Stimulated activated CD4-positive, alpha-beta T cell treated with anti-CD3 and anti-CD28 coated beads, Interleukin-2, amount 100 ng/mL, for 24 hours (primary cell): Measurements from ENCODE around the gene POP4.
"Not testable (repeated sequence)": the region's sequence is repeated elsewhere in the genome, so short reads cannot be mapped to it uniquely, and the experiment has no call there.

Experiments
- DNase-seq, 2 donors: peaks; one replicate each; pipeline ENCODE4 v3.0.0-alpha.2; 2020

The POP4 gene

DNA sequence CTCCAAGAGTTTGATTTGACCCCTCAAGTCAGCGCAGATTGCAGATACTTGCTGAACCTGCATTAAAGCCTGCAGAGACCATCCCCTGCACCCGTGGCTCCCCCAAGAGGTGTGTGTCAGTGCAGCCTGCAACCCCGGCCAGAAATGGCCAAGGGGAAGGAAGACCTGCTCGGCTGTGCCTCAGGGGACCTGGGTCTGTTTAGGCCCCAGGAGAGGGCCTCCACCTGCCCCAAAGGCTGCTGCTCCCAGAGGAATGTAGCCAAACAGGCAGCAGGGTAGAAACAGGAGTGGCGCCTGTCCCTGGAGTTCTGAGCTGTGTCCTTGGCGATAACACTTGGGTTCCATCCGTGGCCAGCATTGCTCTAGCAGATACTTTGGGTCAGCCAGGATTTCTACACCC is 8.0 kb downstream of the POP4 start:
- DNase-seq, result no peak

DNA sequence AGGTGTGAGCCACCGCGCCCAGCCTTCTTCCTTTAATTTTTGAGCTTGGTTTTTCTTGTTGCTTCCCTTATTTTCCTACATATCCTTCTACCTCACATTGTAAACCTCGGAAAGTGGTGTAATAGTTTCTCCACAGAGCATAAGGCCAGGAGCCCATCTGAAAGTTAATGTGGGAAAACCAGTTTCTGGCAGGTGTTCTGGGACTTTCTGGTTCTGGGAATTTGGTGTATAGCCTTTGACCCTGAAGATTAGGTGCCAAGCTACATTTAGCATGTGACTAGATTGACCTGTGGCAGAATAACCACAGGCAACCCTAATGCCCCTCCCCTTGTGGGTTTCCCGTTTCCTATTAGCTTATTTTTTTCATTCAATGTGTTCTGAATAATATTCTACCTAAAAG is 8.7 kb downstream of the POP4 start:
- DNase-seq, result no peak

DNA sequence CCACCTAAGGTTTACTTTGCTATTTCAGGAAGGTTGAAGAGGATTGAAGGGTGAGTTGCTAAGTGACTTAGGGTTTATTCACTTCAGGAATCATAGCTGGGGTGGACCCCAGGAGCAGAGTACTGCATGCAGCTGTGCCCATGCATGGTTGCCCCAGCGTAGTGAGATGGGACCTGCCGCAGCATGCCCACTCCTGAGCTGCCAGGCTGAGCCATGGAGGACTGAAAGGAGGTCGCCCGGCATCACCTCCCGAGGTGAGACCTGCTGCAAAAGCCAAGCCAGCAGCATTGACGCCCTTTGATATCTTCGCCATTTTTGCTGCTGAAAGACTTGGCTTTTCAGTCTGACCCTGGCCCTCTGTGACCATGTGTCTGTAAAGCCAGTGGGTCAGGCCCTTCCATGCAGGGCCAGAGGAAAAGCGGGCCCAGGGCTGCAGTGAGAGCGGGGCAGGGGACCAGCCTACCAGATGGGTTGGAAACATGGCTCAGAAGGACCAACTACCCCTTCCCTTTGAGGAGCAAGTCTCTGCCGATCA is 9.9 kb downstream of the POP4 start:
- no peak for DNase-seq

DNA sequence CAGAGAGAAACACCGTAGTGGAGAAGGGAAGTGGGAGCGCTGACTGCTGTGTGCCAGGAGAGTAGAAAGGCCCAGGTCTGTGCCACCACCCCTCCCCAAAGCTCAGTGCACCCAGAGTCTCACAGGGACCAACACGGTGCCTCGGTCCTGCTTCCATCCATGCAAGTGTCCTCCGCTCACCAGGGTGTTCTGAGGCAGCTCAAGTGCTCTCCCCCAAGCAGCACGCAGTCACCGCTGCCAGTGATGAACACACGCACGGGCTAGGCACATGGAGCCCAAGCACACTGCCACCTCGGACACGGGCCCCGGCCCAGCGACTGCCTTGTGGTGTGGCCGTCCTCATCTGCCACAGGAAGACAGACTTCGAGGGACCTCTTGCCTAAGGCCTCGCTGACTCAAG is 10.5 kb downstream of the POP4 start:
- no peak for DNase-seq

DNA sequence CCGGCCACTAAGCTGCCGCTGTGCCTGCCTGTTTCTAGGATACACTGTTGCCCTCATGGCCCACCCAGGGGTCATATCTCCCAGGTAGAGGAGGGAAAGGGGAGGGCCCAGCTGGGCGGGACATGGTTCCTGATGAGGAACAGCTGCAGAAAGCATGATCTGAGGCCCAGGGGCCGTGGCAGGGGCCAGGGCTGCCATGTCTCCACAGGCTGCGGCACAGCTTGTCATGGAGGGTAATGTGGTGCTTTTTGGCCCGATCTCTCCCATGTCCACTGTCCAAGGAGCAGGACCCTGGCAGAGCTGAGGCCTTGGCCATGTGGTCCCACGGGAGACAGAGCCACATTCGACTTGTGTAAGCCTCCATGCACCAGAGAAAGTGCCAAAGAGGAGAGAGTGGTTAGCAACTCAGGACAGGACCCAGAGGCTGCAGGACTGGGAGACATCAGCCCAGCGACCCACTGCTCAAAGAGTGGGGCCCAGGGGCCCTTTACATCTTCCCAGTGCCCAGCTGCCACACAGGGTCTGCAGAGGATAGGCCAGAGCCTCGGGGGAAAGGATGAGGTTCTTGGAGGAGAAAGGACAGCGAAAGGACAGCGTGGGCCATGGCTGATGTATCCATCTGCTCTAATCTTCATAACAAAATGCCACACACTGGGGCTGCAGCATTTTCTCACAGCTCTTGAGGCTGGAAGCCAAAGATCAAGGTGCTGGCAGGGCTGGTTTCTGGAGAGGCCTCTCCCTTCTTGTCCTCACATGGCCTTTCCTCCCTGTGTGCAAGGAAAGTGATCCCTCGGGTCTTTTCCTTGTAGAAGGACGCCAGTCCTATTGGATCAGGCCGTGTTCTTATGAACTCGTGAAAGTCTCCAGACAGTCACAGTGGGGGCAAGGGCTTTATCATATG is 11.5 kb downstream of the POP4 start:
- no peak for DNase-seq

DNA sequence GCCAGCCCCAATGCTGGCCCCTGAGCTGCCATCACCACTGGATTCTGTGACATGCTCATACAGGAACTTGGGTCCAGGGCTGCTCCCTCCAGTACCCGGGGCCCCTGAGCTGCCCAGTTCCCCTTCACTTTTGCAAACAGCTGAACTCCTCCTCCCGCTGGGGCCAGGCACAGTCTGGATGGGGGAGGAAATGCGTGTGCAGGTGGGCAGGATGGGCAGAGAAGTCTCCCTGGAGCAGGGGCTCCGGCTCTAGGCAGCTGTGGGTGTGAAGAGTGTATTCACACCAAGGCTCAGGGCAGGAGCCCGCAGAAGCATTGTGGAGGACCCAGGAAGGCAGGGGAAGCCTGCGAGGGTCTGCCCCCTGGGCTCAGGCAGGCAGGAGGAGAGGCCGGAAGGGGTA is 12.4 kb downstream of the POP4 start:
- DNase-seq, result no peak

DNA sequence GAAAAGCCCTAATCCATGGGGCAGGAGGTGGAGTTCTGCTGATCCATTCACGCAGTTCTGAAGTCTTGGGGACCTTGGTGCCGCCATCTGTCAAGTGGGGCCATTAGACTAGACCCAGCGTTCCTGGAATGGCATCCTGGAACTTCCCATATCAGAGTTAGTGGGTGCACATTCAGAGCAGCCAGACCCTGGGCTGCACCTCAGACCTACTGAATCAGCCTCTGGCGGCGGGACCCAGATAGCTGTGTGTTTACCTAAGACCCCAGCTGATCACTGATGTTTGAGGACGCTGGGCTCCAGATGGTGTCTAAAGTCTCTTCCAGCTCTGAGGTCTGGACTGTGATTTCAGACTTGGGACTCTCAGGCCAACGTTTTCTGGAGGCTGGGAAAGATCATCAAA is 12.8 kb downstream of the POP4 start:
- no peak for DNase-seq

DNA sequence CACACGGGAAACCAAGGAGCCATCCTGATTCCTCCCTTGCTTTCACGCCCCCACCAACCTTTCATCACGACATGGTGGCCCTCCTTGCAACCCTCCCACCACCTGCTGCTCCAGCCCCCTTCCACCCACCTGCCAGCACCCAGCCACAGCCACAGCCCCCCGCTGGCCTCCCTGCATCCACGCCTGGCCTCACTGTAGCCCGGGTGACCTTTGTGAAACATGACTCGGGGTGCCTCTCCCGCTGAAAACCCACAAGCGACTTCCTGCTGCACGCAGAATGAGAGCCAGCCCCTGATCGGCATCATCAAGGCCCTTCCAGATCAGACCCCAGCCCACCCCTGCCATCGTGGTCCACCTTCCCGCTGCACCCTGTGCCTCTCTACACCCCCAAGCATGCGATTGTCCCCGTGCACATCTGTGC is 14.9 kb downstream of the POP4 start:
- peak; percentile 53 to 65 for DNase-seq

DNA sequence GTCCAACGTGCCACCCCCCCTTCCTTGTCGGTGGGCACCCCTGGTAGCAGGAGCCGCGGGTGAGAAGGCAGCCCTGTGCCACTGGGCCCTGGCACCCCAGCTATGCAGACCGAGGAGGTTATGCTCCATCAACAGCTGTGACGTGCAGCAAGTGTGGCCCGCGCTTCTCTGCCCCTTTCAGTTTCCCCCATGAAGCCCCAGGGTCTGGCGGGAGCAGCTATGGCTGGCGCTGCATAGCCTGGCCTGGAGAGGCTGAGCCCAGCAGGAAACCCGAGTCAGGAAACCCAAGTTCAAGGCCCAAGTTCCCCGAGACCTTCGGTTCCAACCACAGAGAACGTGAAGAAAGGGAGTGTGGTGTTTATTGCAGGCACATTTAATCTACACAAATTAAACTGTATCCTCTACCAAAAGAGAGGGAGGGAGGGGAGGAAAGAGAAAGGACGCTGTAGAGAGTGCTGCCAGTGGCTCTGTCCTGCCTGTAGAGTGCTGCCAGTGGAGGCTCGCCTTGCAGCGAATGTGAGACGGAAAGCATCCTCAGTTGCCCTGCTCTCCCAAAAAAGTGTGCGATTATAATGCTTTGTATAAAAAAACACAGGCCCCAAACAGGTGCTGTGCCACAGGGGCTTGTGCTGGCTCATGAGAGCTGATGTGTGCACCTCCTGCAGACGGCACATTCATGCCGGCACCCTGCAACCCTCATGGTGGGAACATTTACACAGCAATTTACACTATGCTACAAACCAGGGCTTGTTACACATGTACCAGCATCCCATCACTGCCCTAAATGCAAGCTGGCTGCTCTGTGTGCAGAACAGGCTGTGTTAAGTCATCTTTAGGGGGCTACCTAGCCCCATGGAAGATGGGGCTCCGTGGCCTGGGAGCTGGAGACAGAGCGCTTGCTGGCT is 16.3 kb downstream of the POP4 start:
- DNase-seq, result peak in 1 of 2 donors; percentile 40

DNA sequence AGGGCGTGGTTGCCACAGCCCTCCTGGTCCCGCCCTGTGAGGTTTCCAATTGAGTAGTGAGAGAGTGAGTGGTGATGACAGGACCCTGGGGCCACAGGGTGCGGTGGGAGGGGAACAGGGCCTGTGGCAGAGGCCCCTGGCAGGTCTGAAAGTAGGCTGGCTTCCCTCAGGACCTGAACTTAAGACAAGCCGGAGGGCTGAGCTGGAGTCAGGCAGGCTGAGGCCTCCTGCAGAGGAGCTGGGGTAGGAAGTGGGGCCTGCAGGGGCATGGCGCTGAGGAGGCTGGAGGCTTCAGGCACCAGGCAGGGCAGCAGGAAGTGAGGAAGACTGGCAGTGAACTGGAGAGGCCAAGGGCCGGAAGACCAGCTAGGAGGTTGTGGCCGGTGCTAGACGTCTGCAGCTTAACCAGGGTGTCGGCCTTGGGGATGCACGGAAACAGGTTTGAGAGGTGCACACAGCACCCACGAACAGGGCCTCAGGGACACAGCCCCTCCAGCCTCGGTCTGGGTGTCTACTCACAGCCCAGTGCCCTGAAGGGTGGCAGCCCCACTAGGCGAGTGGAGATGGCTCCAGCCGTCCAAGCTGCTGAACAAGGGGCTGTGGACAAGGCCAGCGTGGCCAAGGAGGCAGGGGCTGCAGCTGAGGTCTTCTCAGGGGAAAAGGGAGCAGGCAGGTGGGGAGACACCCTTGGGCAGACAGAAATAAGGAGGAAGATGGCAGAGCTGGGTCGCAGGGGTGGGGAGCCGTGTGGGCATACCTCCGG is 17.8 kb downstream of the POP4 start:
- DNase-seq, result peak; percentile 70

DNA sequence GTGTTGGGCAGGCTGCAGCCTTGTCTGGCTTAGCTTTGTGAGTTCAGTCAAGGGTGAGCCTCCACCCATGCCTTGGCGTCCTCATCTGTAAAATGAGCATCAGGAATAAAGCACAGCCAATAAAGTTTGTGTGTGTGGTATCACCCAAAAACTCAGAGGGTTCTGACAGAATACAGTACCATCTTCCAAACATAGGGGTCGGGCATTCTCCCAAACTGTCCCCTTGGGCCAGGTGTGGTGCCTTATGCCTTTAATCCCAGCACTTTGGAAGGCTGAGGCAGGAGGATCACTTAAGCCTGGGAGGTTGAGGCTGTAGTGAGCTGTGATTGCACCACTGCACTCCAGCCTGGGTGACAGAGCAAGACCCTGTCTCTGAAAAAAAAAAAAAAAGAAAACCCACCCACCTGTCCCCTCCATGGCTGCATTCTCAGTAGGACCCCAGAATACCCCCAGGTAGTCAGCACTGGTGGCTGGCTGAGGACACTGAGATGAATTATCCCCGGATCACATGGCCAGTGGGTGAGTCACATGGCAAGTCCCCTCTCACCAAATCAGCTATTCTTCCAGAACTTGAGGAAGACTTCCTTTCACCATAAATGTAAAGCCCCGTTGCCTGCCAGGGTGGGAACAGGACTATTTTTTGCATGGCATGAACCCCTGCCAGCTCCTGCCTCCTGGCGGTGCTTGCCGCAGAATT is 18.6 kb downstream of the POP4 start:
- DNase-seq, result no peak

DNA sequence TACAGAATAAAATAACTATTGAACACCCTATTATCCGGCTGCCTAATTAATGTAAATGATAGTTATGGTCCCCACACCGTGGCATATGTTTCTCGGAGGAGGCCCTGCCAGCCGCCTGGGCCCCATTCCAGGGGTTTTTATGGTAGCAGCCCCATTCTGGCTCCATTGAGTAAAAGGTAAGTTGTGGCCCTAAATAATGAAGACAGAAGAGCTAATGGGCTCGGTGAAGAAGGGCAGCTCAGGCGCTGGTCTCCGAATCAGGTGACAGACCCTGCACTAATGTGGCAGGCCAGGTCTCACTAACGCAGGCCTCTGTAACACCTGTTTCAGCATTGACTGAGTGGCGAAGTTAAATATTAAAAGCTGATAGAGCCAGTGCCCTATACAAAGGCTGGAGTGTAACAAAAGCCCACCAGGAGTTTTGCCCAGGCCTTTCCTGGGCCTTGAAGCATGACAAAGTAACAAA is 19.1 kb downstream of the POP4 start:
- no peak for DNase-seq

DNA sequence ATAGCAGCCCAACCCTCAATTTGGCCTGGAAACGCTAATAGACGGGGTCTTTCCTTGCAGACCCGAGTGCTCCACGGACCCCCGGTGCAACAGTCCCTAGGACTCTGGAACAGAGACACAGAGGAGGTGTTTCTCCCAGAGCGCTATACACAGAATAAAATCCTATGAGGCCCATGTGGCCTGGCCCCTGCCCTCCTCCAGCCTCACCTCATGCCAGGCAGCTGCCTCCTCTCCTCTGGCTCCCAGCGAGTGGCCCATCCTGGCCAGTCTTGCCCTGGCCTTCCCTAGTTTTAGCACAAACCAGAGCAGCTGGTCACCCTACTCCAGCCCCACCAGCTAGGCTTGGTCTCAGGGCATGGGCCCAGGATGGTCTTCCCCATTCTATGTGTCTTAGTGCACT is 20.3 kb downstream of the POP4 start:
- no peak for DNase-seq

DNA sequence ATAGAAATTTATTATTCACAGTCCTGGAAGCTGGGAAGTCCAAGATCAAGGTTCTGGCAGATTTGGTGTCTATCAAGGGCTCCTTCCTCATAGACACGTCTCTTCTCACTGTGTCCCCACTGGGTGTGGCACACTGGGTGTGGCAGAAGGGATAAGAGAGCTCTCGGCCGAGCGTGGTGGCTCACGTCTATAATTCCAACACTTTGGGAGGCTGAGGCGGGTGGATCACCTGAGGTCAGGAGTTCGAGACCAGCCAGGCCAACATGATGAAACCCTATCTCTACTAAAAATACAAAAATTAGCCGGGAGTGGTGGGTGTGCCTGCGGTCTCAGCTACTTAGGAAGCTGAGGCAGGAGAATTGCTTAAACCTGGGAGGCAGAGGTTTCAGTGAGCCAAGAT is 20.7 kb downstream of the POP4 start:
- not testable (repeated sequence) for DNase-seq

DNA sequence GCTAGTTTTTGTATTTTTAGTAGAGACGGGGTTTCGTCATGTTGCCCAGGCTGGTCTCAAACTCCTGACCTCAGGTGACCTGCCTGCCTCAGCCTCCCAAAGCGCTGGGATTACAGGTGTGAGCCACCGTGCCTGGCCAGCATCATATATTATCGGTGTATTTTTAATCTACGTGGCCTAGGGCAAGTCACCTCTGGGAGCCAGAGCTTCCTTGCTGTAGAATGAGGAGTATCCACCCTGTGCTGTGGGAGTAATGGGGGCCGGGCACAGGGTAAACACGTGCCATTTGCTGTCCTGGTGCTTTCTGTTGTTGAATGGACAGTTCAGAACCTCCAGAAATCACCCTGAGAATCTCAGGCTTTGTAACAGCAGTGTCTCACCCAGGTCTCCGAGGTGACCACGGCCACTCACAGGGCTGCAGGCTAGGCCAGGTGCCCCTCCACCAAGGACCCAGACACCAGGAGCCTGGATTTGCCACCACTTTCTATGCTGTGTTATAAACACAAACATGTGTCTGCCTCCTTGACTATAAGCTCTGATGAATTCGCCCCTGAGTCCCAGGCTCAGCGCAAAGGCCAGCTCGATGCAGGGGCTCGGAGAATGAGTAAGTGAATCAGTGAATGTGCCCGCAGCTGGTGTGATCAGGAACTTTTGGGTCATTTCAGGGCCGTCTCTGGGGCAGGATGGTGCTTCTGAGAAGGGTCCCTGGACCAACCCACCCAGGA is 22.7 kb downstream of the POP4 start:
- DNase-seq, result no peak

DNA sequence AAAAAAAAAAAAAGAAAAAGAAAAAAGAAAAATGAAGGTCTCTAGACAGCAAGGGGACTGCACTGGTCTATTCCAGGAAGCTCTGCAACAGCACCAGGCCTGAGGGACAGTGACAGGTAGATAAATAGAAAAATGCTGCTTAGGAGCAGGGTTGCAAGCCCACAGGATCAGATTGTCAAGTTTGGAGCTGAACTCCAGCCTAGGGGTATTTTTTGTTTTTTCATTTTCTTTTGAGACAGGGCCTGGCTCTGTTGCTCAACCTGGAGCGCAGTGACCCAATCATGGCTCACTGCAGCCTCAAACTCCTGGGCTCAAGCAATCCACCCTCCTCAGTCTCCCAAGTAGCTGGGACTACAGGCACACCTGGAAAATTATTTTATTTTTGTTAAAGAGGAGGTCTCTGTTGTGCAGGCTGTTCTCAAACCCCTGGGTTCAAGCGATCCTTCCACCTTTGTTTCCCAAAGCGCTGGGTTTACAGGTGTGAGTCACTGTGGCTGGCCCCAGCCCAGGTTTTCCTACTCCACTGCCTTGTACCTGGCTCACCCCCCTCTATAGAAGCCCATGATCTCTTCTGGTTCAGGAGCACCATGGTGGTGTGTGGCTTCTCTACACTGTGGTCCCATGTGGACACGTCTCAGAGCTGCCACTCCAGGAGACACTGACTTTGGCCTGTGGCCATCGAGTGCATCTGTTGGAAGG is 23.9 kb downstream of the POP4 start:
- DNase-seq, result no peak

DNA sequence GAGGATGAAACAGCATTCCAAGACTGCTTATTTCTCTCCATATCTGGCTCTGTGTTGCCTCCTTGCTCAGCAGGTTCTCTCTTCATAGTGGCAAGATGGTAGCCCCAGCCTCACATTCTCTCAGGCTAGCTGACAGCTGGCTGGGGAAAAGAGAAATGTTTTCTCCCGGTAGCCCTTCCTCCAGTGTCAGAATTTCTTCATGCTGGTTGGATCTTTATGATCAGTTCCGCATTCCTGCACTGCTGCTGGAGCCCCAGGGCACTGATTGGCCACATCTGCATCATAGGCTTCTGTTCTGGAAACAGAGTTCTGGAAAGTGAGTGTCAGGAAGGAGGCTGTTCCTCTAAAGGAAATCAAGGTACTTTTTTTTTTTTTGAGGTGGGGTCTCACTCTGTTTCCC is 24.6 kb downstream of the POP4 start:
- DNase-seq, result no peak

DNA sequence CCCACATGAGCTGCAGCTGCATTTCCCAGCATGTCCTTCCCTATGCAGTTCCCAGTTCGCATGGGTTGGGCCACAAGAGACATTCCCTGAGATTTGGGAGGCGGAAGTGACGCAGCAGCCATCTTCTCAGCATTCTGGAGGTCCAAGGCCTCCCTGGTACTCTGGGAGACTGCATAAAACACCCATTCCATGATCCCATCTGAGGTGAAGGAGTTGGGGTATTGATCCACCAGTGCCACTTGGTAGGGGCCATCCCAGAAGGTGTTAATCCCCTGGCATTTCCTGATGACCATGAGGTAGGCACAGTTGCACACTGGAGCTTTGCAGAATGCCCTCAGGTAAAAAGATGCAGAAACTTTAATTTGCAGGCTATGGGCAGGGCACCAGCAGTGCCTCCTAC is 25.4 kb downstream of the POP4 start:
- DNase-seq, result no peak

DNA sequence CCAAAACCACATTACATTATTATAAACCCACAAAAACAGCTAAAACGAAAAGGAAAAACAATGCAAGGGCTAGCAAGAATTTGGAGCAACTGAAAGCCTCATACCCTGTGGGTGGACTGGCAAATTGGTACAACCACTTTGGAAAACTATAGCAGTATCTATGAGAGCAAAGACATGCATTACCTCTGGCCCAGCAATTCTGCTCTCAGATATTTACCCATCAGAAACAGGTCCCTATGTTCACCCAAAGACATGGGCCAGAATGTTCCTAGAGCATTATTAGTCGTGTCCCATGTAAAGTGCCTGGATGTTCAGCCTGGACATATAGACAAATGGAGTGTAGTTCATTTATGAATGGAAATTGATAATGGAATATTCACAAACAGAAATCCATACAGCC is 27.9 kb downstream of the POP4 start:
- no peak for DNase-seq

DNA sequence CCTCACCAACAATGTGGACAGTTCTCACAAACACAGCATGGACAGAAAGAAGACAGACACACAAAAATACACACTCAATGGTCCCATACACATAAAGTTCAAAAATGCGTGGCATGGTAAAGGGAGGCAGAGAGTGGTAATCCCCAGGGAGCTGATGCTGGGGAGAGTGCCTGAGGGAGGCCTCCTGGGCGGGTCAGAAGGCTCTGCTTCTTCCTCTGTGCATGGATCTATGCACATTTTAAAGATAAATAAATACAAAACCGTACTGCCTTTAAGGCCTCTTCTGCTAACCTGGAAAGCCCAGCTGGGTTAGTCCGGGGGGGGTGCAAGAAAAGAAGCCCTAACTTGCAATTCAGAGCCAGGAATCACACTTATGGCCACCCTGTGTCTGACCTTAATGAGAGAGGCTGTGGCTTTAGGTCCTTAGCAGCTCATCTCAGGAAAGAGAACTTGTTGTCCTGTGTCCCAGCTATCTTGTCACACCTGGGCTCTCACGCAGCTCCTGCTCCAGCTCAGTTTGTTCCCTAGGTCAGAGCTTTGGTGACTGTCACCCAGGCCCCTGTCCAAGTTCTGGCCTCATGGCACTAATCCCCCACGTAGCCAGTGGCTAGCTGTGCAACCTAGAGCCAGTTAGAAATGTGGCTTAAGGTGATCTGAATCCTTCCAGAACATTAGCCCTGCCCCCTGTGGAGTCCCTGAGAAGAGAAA is 28.5 kb downstream of the POP4 start:
- no peak for DNase-seq
